IMR-90 (cell line): ENCODE data around the gene CEACAM16.

Experiments
- CEBPB ChIP-seq: IDR thresholded peaks from 2 replicates; pipeline ENCODE4 v1.6.1; 2012; ENCODE audit warnings: low read depth, low read length, improper control_type of control experiment
- CHD1 ChIP-seq: IDR thresholded peaks from 2 replicates; pipeline ENCODE4 v1.6.1; 2012; ENCODE audit warnings: low read depth, low read length, improper control_type of control experiment
- FOS ChIP-seq: fragments of 150-350 bp; IDR thresholded peaks from 2 replicates; pipeline ENCODE4 v1.6.1; 2016; ENCODE audit warnings: low read depth, low read length
- MAFK ChIP-seq: IDR thresholded peaks from 2 replicates; pipeline ENCODE4 v1.6.1; 2012; ENCODE audit warnings: low read depth, low read length, improper control_type of control experiment
- MAZ ChIP-seq: IDR thresholded peaks from 2 replicates; pipeline ENCODE4 v1.6.1; 2012; ENCODE audit warnings: low read depth, mild to moderate bottlenecking, low read length, improper control_type of control experiment, moderate library complexity, borderline replicate concordance
- NFE2L2 ChIP-seq: fragments of 150-350 bp; IDR thresholded peaks from 2 replicates; pipeline ENCODE4 v1.6.1; 2016; ENCODE audit warnings: low read depth, mild to moderate bottlenecking, low read length
- POLR2A ChIP-seq: IDR thresholded peaks from 2 replicates; pipeline ENCODE4 v1.6.1; 2012; ENCODE audit warnings: mild to moderate bottlenecking, low read depth, low read length
- RFX5 ChIP-seq: IDR thresholded peaks from 2 replicates; pipeline ENCODE4 v1.8.0; 2012; ENCODE audit warnings: low read depth, mild to moderate bottlenecking, low read length, moderate library complexity
- TF ChIP-seq, protein P1 (sequence below): conservative IDR thresholded peaks from 2 replicates; pipeline ENCODE4 v1.5.1; 2012; ENCODE audit warnings: mild to moderate bottlenecking, low read depth, low read length, improper control_type of control experiment

DNA sequence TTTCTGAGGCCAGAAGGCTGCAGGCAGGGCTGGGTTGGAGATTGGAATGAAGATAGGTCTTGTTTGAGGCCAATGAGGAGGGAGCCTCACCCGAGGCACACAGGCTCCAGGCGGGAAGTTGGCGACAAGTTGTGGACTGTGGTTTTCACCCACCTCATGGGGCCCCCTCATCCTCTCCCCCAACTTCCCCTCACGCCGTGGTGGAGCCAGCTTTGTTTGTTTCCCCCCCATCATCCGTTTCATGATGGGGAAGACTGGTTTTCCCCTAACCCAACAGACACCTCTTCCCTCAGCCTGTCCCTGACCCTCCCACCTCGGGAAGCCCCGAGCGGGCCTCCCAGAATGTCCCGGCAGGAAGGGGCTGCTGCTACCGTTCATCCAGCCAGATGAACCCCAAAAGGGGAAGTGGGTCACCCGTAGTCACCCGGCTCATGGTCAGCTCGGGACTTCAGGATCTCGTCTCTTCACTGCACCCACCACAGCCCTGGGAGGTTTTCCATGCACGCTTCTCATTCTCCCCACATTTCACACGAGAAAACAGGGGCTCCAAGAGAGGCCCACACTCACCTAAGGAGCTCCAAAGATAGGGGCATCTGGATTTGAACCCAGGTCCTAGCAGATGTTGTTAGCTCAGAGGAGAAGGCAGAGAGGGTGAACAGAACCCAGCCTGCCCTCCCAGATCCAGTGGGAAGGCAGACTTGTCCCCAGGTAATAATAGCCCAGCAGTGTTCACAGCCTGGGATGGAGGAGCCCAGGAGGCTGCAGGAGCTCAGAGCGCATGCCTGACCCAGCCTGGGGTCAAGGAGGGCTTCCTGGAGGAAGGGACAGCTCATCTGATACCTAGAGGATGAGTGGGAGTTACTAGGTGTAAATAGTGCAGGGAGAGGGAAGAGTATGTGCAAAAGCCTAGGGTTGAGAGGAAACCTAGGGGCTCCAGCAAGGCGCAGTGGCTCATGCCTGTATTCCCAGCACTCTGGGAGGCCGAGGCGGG is 23.5 kb downstream of the CEACAM16 start:
- TF ChIP-seq, protein P1, sequence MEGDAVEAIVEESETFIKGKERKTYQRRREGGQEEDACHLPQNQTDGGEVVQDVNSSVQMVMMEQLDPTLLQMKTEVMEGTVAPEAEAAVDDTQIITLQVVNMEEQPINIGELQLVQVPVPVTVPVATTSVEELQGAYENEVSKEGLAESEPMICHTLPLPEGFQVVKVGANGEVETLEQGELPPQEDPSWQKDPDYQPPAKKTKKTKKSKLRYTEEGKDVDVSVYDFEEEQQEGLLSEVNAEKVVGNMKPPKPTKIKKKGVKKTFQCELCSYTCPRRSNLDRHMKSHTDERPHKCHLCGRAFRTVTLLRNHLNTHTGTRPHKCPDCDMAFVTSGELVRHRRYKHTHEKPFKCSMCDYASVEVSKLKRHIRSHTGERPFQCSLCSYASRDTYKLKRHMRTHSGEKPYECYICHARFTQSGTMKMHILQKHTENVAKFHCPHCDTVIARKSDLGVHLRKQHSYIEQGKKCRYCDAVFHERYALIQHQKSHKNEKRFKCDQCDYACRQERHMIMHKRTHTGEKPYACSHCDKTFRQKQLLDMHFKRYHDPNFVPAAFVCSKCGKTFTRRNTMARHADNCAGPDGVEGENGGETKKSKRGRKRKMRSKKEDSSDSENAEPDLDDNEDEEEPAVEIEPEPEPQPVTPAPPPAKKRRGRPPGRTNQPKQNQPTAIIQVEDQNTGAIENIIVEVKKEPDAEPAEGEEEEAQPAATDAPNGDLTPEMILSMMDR, result no peak
- no peak for TF ChIP-seq POLR2A
- TF ChIP-seq MAZ, result no peak
- no peak for TF ChIP-seq NFE2L2
- TF ChIP-seq RFX5, result no peak
- TF ChIP-seq CEBPB, result no peak
- no peak for TF ChIP-seq CHD1
- TF ChIP-seq MAFK, result no peak
- TF ChIP-seq FOS, result no peak
